ENCODE results near the gene KLRK1.
"Not testable (repeated sequence)": the region's sequence is repeated elsewhere in the genome, so short reads cannot be mapped to it uniquely, and the experiment has no call there.

KLRK1 gene

GRCh38 chr12:10389904-10390303 lies at the start of gene KLRK1:
Gene KLRK1, minus strand, starts transcription at chr12:10390041. Its CDS starts 1,231 bp downstream, at chr12:10388810.
- Histone ChIP-seq H3K27me3 (replicated peaks; ENCODE audit: control insufficient read depth, insufficient read depth, low read length) (no peaks in the 10 kb centered on the region), H3K36me3 (ENCODE audit: control insufficient read depth, insufficient read depth, low read length) (no peaks in the 10 kb centered on the region), H3K4me3 (replicated peaks; ENCODE audit: low read depth, low read length) (no peak within 1 kb of the TSS)
- no peak for DNase-seq (ENCODE audit: extremely low read depth, insufficient read length)
- no peak for TF ChIP-seq CTCF (IDR thresholded peaks at IDR 0.05; ENCODE audit: insufficient read depth, low read length, poor library complexity, severe bottlenecking)

GRCh38 chr12:10437601-10438000 lies 47.8 kb upstream of the KLRK1 start:
- not testable (repeated sequence) for H3K4me3 ChIP-seq (replicated peaks; ENCODE audit: low read depth, low read length); DNase-seq (ENCODE audit: extremely low read depth, insufficient read length); H3K27me3 ChIP-seq (replicated peaks; ENCODE audit: control insufficient read depth, insufficient read depth, low read length); H3K36me3 ChIP-seq (ENCODE audit: control insufficient read depth, insufficient read depth, low read length)

- H3K4me3 ChIP-seq (replicated peaks; ENCODE audit: low read depth, low read length); H3K36me3 ChIP-seq (ENCODE audit: control insufficient read depth, insufficient read depth, low read length); H3K27me3 ChIP-seq (replicated peaks; ENCODE audit: control insufficient read depth, insufficient read depth, low read length); DNase-seq (ENCODE audit: extremely low read depth, insufficient read length): not testable (repeated sequence)
These were observed 46.0 kb upstream of the KLRK1 start, which contains the start of gene KLRC2 for GRCh38 chr12:10435816-10436215. Gene KLRC2, minus strand, starts transcription at chr12:10436010. Its CDS starts 24 bp downstream, at chr12:10435986.

DNA sequence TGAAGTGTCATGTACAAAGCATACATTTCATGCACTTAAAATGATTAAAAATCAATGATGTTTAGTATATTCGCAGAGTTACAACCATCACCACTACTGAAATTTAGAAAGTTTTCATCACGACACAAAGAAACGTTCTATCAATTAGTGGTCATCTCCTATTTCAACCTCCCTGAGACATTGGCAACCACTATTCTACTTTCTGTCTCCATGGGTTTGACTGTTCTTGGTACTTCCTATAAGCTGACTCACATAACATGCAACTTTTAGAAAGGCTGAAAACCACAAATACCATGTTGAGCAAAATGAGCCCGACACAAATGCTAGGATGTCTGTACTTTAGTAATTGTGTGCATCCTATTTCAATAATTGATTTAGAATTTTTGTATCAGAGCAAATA lies 40.8 kb upstream of the KLRK1 start:
- DNase-seq (ENCODE audit: extremely low read depth, insufficient read length); H3K27me3 ChIP-seq (replicated peaks; ENCODE audit: control insufficient read depth, insufficient read depth, low read length); H3K36me3 ChIP-seq (ENCODE audit: control insufficient read depth, insufficient read depth, low read length); H3K4me3 ChIP-seq (replicated peaks; ENCODE audit: low read depth, low read length): not testable (repeated sequence)

DNA sequence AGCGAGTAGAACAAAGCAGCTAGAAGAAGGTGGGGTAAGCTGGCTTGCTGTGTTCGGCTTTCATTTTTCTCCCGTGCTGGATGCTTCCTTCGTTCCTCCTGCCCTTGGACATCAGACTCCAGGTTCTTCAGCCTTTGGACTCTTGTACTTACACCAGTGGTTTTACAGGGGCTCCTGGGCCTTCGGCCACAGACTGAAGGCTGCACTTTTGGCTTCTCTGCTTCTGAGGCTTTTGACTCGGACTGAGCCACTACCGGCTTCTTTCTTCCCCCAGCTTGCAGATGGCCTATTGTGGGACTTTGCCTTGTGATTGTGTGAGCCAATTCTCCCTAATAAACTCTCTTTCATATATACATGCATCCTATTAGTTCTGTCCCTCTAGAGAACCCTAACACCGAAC lies 36.1 kb upstream of the KLRK1 start:
- not testable (repeated sequence) for H3K27me3 ChIP-seq (replicated peaks; ENCODE audit: control insufficient read depth, insufficient read depth, low read length); H3K4me3 ChIP-seq (replicated peaks; ENCODE audit: low read depth, low read length); H3K36me3 ChIP-seq (ENCODE audit: control insufficient read depth, insufficient read depth, low read length); DNase-seq (ENCODE audit: extremely low read depth, insufficient read length)

DNA sequence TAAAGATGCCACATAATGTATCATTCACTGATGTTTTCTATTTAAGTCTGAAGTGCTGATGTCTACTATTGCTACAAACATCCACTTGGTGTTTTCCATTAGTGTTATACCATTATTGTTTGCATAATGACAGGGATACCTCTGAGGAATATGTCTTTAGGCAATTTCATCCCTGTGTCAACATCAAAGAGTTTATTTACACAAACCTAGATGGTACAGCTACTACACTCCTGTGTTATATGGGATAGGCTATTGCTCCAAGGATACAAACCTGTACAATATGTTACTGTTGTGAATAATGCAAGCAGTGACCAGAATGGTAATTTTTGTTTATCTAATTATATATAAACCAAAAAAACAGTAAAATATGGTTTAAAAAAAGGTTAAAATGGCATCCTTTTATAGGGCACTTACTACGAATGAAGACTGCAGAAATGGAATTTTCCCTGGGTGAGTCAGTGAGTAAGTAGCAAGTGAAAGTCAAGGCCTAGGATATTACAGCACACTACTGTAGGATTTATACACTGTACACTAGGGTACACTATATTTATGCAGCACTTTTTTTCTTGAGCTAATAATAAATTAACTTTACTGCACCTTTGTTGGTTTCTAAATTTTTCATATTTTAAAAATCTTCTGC lies 34.5 kb upstream of the KLRK1 start:
- H3K27me3 ChIP-seq (replicated peaks; ENCODE audit: control insufficient read depth, insufficient read depth, low read length); H3K4me3 ChIP-seq (replicated peaks; ENCODE audit: low read depth, low read length); H3K36me3 ChIP-seq (ENCODE audit: control insufficient read depth, insufficient read depth, low read length); DNase-seq (ENCODE audit: extremely low read depth, insufficient read length): not testable (repeated sequence)

GRCh38 chr12:10422159-10422558 lies 32.3 kb upstream of the KLRK1 start:
- H3K4me3 ChIP-seq (replicated peaks; ENCODE audit: low read depth, low read length); DNase-seq (ENCODE audit: extremely low read depth, insufficient read length); H3K27me3 ChIP-seq (replicated peaks; ENCODE audit: control insufficient read depth, insufficient read depth, low read length); H3K36me3 ChIP-seq (ENCODE audit: control insufficient read depth, insufficient read depth, low read length): not testable (repeated sequence)

DNA sequence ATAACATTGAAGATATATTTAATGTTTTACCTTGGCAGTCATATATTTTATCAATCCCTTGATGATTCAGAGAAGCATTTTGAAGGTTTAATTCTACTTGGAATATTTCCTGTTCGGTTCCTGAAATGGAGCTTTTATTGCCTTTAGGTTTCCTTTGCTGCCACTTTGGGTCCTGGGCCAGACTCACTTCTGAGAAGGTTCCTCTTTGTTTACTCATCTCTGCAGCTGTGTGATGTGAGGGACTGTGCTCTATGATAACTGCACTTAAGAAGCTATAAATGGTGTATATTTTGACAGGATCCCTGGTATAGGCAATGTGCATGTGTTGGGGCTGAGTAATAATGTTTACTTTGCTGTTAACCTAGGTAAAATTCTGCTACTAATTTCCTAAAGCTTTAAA lies 30.5 kb upstream of the KLRK1 start, which contains the start of gene KLRC3:
TSS of gene KLRC3 (minus strand) at position 262 of the 400 bp plus-strand sequence. CDS start at position 217, 45 bp downstream.
- not testable (repeated sequence) for H3K27me3 ChIP-seq (replicated peaks; ENCODE audit: control insufficient read depth, insufficient read depth, low read length); DNase-seq (ENCODE audit: extremely low read depth, insufficient read length); H3K4me3 ChIP-seq (replicated peaks; ENCODE audit: low read depth, low read length); H3K36me3 ChIP-seq (ENCODE audit: control insufficient read depth, insufficient read depth, low read length)

DNA sequence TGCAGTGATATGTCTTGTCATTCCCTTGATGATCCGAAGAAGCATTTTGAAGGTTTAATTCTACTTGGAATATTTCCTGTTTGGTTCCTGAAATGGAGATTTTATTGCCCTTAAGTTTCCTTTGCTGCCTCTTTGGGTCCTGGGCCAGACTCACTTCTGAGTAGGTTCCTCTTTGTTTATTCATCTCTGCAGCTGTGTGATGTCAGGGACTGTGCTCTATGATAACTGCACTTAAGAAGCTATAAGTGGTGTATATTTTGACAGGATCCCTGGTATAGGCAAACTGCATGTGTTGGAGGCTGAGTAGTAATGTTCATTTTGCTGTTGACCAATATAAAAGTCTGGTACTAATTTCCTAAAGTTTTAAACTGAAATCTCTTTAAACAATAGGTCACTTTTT lies 19.6 kb upstream of the KLRK1 start, which contains the start of gene KLRC4:
TSS of gene KLRC4 (minus strand) at position 366 of the 400 bp plus-strand sequence. CDS start at position 184, 182 bp downstream.
- TF ChIP-seq CTCF (IDR thresholded peaks at IDR 0.05; ENCODE audit: insufficient read depth, low read length, poor library complexity, severe bottlenecking): no peak
- no peaks in the 10 kb centered on the region for H3K36me3 ChIP-seq (ENCODE audit: control insufficient read depth, insufficient read depth, low read length)
- DNase-seq (ENCODE audit: extremely low read depth, insufficient read length): no peak
- H3K27me3 ChIP-seq (replicated peaks; ENCODE audit: control insufficient read depth, insufficient read depth, low read length): no peaks in the 10 kb centered on the region
- no peak within 1 kb of the TSS for H3K4me3 ChIP-seq (replicated peaks; ENCODE audit: low read depth, low read length)
